ENCODE measurements around the gene CAMK2G.

Gene CAMK2G

GRCh38 chr10:73763343-73763742 lies 111.0 kb downstream of the CAMK2G start:
- no peak for DNase-seq

GRCh38 chr10:73762915-73763314 lies 111.4 kb downstream of the CAMK2G start:
- peak; percentile 71 for DNase-seq
